Cerebellar cortex (tissue), 1 donor: ENCODE data around the gene SYNPO2.
"Not testable (repeated sequence)": the region's sequence is repeated elsewhere in the genome, so short reads cannot be mapped to it uniquely, and the experiment has no call there.

Experiments
- DNase-seq: peaks from one replicate; pipeline ENCODE4 v3.0.0-alpha.2; 2015; ENCODE audit warnings: low spot score

The SYNPO2 gene

GRCh38 chr4:119002476-119002875 lies 113.8 kb downstream of the SYNPO2 start:
- no peak for DNase-seq

- not testable (repeated sequence) for DNase-seq
Measured at GRCh38 chr4:119003001-119003400, 114.3 kb downstream of the SYNPO2 start.

GRCh38 chr4:119005928-119006460 lies 117.3 kb downstream of the SYNPO2 start:
- no peak for DNase-seq

- DNase-seq: no peak
Measured at GRCh38 chr4:119008761-119009160, 120.1 kb downstream of the SYNPO2 start.

- not testable (repeated sequence) for DNase-seq
Measured at GRCh38 chr4:119010221-119010620, 121.6 kb downstream of the SYNPO2 start.

- DNase-seq: no peak
Measured at GRCh38 chr4:119010909-119011606, 122.4 kb downstream of the SYNPO2 start.

- no peak for DNase-seq
Measured at GRCh38 chr4:119011607-119011988, 122.9 kb downstream of the SYNPO2 start.

- no peak for DNase-seq
Measured at GRCh38 chr4:119014658-119015057, 126.0 kb downstream of the SYNPO2 start.

GRCh38 chr4:119016636-119017035 lies 128.0 kb downstream of the SYNPO2 start:
- no peak for DNase-seq

- no peak for DNase-seq
Measured at GRCh38 chr4:119017636-119018035, 129.0 kb downstream of the SYNPO2 start.

GRCh38 chr4:119020158-119020557 lies 131.5 kb downstream of the SYNPO2 start:
- no peak for DNase-seq

- not testable (repeated sequence) for DNase-seq
Measured at GRCh38 chr4:119022520-119022919, 133.9 kb downstream of the SYNPO2 start.

GRCh38 chr4:119024102-119024501 lies 135.4 kb downstream of the SYNPO2 start:
- DNase-seq: no peak

GRCh38 chr4:119025420-119025819 lies 136.8 kb downstream of the SYNPO2 start:
- DNase-seq: no peak

- no peak for DNase-seq
Measured at GRCh38 chr4:119025916-119026661, 137.4 kb downstream of the SYNPO2 start.

GRCh38 chr4:119026662-119027444 lies 138.2 kb downstream of the SYNPO2 start:
- DNase-seq: no peak

- no peak for DNase-seq
Measured at GRCh38 chr4:119027811-119028210, 139.2 kb downstream of the SYNPO2 start.

GRCh38 chr4:119028296-119028695 lies 139.6 kb downstream of the SYNPO2 start:
- no peak for DNase-seq

GRCh38 chr4:119029847-119030535 lies 141.3 kb downstream of the SYNPO2 start:
- no peak for DNase-seq

- no peak for DNase-seq
Measured at GRCh38 chr4:119030536-119030890, 141.9 kb downstream of the SYNPO2 start.

- DNase-seq: no peak
Measured at GRCh38 chr4:119031218-119031617, 142.6 kb downstream of the SYNPO2 start.
